ENCODE data around the gene INPP5B. TPM values are rescaled to one million over a fixed set of nuclear protein-coding genes. Genes with fewer than 3 reads are reported as not detected.
A peak's percentile ranks its signal among the peaks of the same experiment; 100 is the strongest.
"Not testable (repeated sequence)": the region's sequence is repeated elsewhere in the genome, so short reads cannot be mapped to it uniquely, and the experiment has no call there.

INPP5B gene
- total RNA-seq, 1 experiment from 2014 or later = 12.1 TPM

- DNase-seq = no peak
- CTCF ChIA-PET = interaction anchor here (0.7 kb wide), 1 partner anchor 145 kb away, joined by 6 read pairs; no protein-coding TSS in a partner anchor
- peaks cover 56% of the 10 kb centered on the region for H3K36me3 ChIP-seq (ENCODE audit: low read depth, low read length)
Observed at GRCh38 chr1:37978541-37978940, 31.7 kb upstream of the INPP5B start.

GRCh38 chr1:37975083-37975482 lies 28.2 kb upstream of the INPP5B start:
- H3K9me3 ChIP-seq (ENCODE audit: low read length); H3K9me2 ChIP-seq (replicated peaks; ENCODE audit: low read length); H3K79me2 ChIP-seq (ENCODE audit: low read length); CTCF ChIA-PET; H3K9ac ChIP-seq (ENCODE audit: low read length); H3K4me2 ChIP-seq (ENCODE audit: low read length); H3K27me3 ChIP-seq (ENCODE audit: low read length); H2AFZ ChIP-seq (ENCODE audit: low read length); H3K4me3 ChIP-seq (ENCODE audit: low read length); H4K20me1 ChIP-seq (ENCODE audit: low read length); H3K27ac ChIP-seq (ENCODE audit: low read length); BruUV-seq (replicated peaks); H3K4me1 ChIP-seq (ENCODE audit: insufficient read depth, low read length); POLR2A ChIA-PET (ENCODE audit: unreplicated experiment); H3F3A ChIP-seq (ENCODE audit: low read length, unreplicated experiment): not testable (repeated sequence)
- peak; percentile 72 for TF ChIP-seq CTCF (conservative IDR thresholded peaks at IDR 0.05; ENCODE audit: low read depth, low read length)
- intact Hi-C loops (cut with micrococcal nuclease) = loop anchor here (1.0 kb wide), 1 partner anchor 85 kb away; no protein-coding TSS in a partner anchor
- DNase-seq (peak; percentile 67), ATAC-seq (peak; percentile 65)
- H3K36me3 ChIP-seq (ENCODE audit: low read depth, low read length) = peaks cover 38% of the 10 kb centered on the region

More at GRCh38 chr1:37978541-37978940, 31.7 kb upstream of the INPP5B start:
- Histone ChIP-seq H3K4me3 (ENCODE audit: low read length) (no peak overlapping the region), H3K4me1 (ENCODE audit: insufficient read depth, low read length) (no peaks in the 10 kb centered on the region), H4K20me1 (ENCODE audit: low read length) (no peaks in the 10 kb centered on the region), H3K9ac (ENCODE audit: low read length) (no peak overlapping the region), H3K27ac (ENCODE audit: low read length) (no peak overlapping the region), H3F3A (ENCODE audit: low read length, unreplicated experiment) (no peaks in the 10 kb centered on the region), H3K79me2 (ENCODE audit: low read length) (peaks cover 5% of the 10 kb centered on the region; the same call in 1 of the 2 replicates), H3K4me2 (ENCODE audit: low read length) (no peak overlapping the region), H3K27me3 (ENCODE audit: low read length) (no peaks in the 10 kb centered on the region), H2AFZ (ENCODE audit: low read length) (no peak overlapping the region), H3K9me2 (replicated peaks; ENCODE audit: low read length) (no peaks in the 10 kb centered on the region), H3K9me3 (ENCODE audit: low read length) (no peaks in the 10 kb centered on the region)
- POLR2A ChIA-PET (ENCODE audit: unreplicated experiment) = no interaction called here
- ATAC-seq = no peak
- no peak for TF ChIP-seq EZH2phosphoT487 (IDR thresholded peaks at IDR 0.05; ENCODE audit: borderline replicate concordance, low read length)
- TF ChIP-seq CTCF (conservative IDR thresholded peaks at IDR 0.05; ENCODE audit: low read depth, low read length) = no peak
- no peak for TF ChIP-seq EZH2 (IDR thresholded peaks at IDR 0.05; ENCODE audit: low read length, unreplicated experiment)
- intact Hi-C loops (cut with micrococcal nuclease) = no loop called here
- no TSS peak for BruUV-seq (replicated peaks)

GRCh38 chr1:37974567-37974966 lies 27.7 kb upstream of the INPP5B start:
- no peak for TF ChIP-seq EZH2phosphoT487 (IDR thresholded peaks at IDR 0.05; ENCODE audit: borderline replicate concordance, low read length)
- TF ChIP-seq EZH2 (IDR thresholded peaks at IDR 0.05; ENCODE audit: low read length, unreplicated experiment) = no peak
- no peak for TF ChIP-seq CTCF (conservative IDR thresholded peaks at IDR 0.05; ENCODE audit: low read depth, low read length)
- intact Hi-C loops (cut with micrococcal nuclease) = no loop called here
- Histone ChIP-seq H4K20me1 (ENCODE audit: low read length) (0 out of 2 replicates have a peak, but pooled peaks cover 4% of the 10 kb centered on the region), H3K4me3 (ENCODE audit: low read length) (no peak overlapping the region), H3K79me2 (ENCODE audit: low read length) (peaks cover 5% of the 10 kb centered on the region; the same call in 1 of the 2 replicates), H3K9me2 (replicated peaks; ENCODE audit: low read length) (no peaks in the 10 kb centered on the region), H3K9ac (ENCODE audit: low read length) (no peak overlapping the region), H3K4me1 (ENCODE audit: insufficient read depth, low read length) (no peaks in the 10 kb centered on the region), H3K36me3 (ENCODE audit: low read depth, low read length) (peaks cover 38% of the 10 kb centered on the region), H3K4me2 (ENCODE audit: low read length) (no peak overlapping the region), H3K27ac (ENCODE audit: low read length) (no peak overlapping the region), H3K9me3 (ENCODE audit: low read length) (no peaks in the 10 kb centered on the region), H3K27me3 (ENCODE audit: low read length) (no peaks in the 10 kb centered on the region), H3F3A (ENCODE audit: low read length, unreplicated experiment) (no peaks in the 10 kb centered on the region), H2AFZ (ENCODE audit: low read length) (no peak overlapping the region)
- DNase-seq = no peak
- CTCF ChIA-PET = no interaction called here
- ATAC-seq = no peak
- POLR2A ChIA-PET (ENCODE audit: unreplicated experiment) = no interaction called here
- BruUV-seq (replicated peaks) = no TSS peak

- H3K9ac ChIP-seq (ENCODE audit: low read length); H4K20me1 ChIP-seq (ENCODE audit: low read length); CTCF ChIA-PET; H3F3A ChIP-seq (ENCODE audit: low read length, unreplicated experiment); H3K9me2 ChIP-seq (replicated peaks; ENCODE audit: low read length); intact Hi-C loops (cut with micrococcal nuclease); H3K9me3 ChIP-seq (ENCODE audit: low read length); H2AFZ ChIP-seq (ENCODE audit: low read length); H3K4me2 ChIP-seq (ENCODE audit: low read length); H3K79me2 ChIP-seq (ENCODE audit: low read length); H3K4me3 ChIP-seq (ENCODE audit: low read length); H3K4me1 ChIP-seq (ENCODE audit: insufficient read depth, low read length); DNase-seq; BruUV-seq (replicated peaks); ATAC-seq; H3K27me3 ChIP-seq (ENCODE audit: low read length); H3K27ac ChIP-seq (ENCODE audit: low read length): not testable (repeated sequence)
- POLR2A ChIA-PET (ENCODE audit: unreplicated experiment) = interaction anchor here (0.7 kb wide), 1 partner anchor 1576 kb away, joined by 5 read pairs; no protein-coding TSS in a partner anchor
- H3K36me3 ChIP-seq (ENCODE audit: low read depth, low read length) = peaks cover 38% of the 10 kb centered on the region
Observed at GRCh38 chr1:37973684-37974083, 26.8 kb upstream of the INPP5B start.

Measured in PC-3 (cell line).